GM12891 (cell line): ENCODE measurements around the gene ZNF624.
"Not testable (repeated sequence)": the region's sequence is repeated elsewhere in the genome, so short reads cannot be mapped to it uniquely, and the experiment has no call there.

Source experiments
- POLR2A ChIP-seq: IDR thresholded peaks from 2 replicates; pipeline ENCODE4 v1.6.1; 2011; ENCODE audit warnings: low read depth, low read length, control low read depth
- POLR2AphosphoS5 ChIP-seq: IDR thresholded peaks from 2 replicates; pipeline ENCODE4 v1.6.1; 2011; ENCODE audit warnings: low read depth, low read length, control low read depth
- POU2F2 ChIP-seq: IDR thresholded peaks from 2 replicates; pipeline ENCODE4 v1.6.1; 2011; ENCODE audit warnings: low read depth, mild to moderate bottlenecking, control low read depth, low read length, moderate library complexity
- SPI1 ChIP-seq: IDR thresholded peaks from 2 replicates; pipeline ENCODE4 v1.6.1; 2011; ENCODE audit warnings: low read depth, low read length, control low read depth
- TAF1 ChIP-seq: IDR thresholded peaks from 2 replicates; pipeline ENCODE4 v1.6.1; 2011; ENCODE audit warnings: low read depth, low read length, control low read depth

- TF ChIP-seq TAF1, SPI1, POLR2A, POLR2AphosphoS5, POU2F2: not testable (repeated sequence)
Observed at GRCh38 chr17:16666907-16667636, 13.4 kb upstream of the ZNF624 start.
